Chondrocyte (in vitro differentiated cells): Measurements from ENCODE around the gene ZDHHC23. TPM values are rescaled to one million over a fixed set of nuclear protein-coding genes. Genes with fewer than 3 reads are reported as not detected.

Experiments
- DNase-seq: peaks from one replicate; pipeline ENCODE4 v3.0.0; 2021; ENCODE audit warnings: mixed read lengths, low spot score
- H3K27ac Mint-ChIP-seq: one replicate; pipeline ENCODE4 v1.8.0; 2021; ENCODE audit warnings: mild to moderate bottlenecking, moderate library complexity, mixed read lengths; ENCODE audit not compliant: unreplicated experiment
- H3K27me3 Mint-ChIP-seq: 2 replicates; pipeline ENCODE4 v1.8.0; 2021; ENCODE audit warnings: low read depth, mixed read lengths
- H3K36me3 Mint-ChIP-seq: 2 replicates; pipeline ENCODE4 v1.8.0; 2021; ENCODE audit warnings: low read depth, mixed read lengths
- H3K4me1 Mint-ChIP-seq: 2 replicates; pipeline ENCODE4 v1.8.0; 2021; ENCODE audit warnings: low read depth, mild to moderate bottlenecking, mixed read lengths
- H3K4me3 Mint-ChIP-seq: one replicate; pipeline ENCODE4 v1.8.0; 2021; ENCODE audit warnings: mild to moderate bottlenecking, moderate library complexity, mixed read lengths; ENCODE audit not compliant: unreplicated experiment
- H3K9me3 Mint-ChIP-seq: 2 replicates; pipeline ENCODE4 v1.8.0; 2021; ENCODE audit warnings: low read depth, mixed read lengths
- CTCF ChIP-seq: fragments of 200-600 bp; sonication (generic); IDR thresholded peaks from 2 replicates; pipeline ENCODE4 v1.5.0; 2021; ENCODE audit warnings: antibody characterized with exemption, mild to moderate bottlenecking, moderate library complexity
- total RNA-seq: library from RNA; stranded (reverse); gene quantifications from 3 replicates; pipeline ENCODE4 v1.2.1, GENCODE V29; 2021

Gene ZDHHC23
- total RNA-seq, 1 donor from 2014 or later, result 0.37 TPM

GRCh38 chr3:113968986-113969385 is 21.2 kb downstream of the ZDHHC23 start:
- H3K36me3 Mint-ChIP-seq, result peaks cover 8% of the 10 kb centered on the region
- H3K4me3 Mint-ChIP-seq, result no peak overlapping the region
- H3K27ac Mint-ChIP-seq, result no peak overlapping the region
- peaks cover 48% of the 10 kb centered on the region for H3K9me3 Mint-ChIP-seq
- TF ChIP-seq CTCF, result no peak
- H3K4me1 Mint-ChIP-seq, result no peaks in the 10 kb centered on the region
- no peak for DNase-seq
- H3K27me3 Mint-ChIP-seq, result peaks cover 3% of the 10 kb centered on the region

DNA sequence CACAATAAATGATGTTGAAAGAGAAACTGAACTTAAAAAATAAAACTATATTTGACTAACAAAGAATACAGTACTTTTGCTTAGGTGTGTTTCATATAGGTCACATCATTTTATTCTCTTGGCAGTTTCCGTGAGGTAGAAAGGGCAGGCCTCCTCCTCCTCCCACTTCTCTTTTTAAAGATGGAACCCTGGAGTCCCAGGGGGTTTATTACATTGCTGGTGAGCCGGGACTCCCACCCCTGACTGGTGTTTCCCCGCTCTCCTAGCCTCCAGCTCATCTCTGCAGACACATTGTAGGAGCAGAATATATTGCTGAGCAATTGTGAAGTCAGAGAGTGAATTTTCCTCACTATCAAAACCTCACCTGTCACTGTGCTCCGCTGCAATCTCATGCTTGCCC is 30.0 kb downstream of the ZDHHC23 start:
- peaks cover 19% of the 10 kb centered on the region for H3K9me3 Mint-ChIP-seq
- DNase-seq, result no peak
- no peak for TF ChIP-seq CTCF
- no peak overlapping the region for H3K27ac Mint-ChIP-seq
- peaks cover 27% of the 10 kb centered on the region for H3K36me3 Mint-ChIP-seq
- no peak overlapping the region for H3K4me3 Mint-ChIP-seq
- no peaks in the 10 kb centered on the region for H3K27me3 Mint-ChIP-seq
- no peaks in the 10 kb centered on the region for H3K4me1 Mint-ChIP-seq

GRCh38 chr3:113979916-113980315 is 32.1 kb downstream of the ZDHHC23 start:
- H3K27ac Mint-ChIP-seq, result no peak overlapping the region
- H3K36me3 Mint-ChIP-seq, result peaks cover 19% of the 10 kb centered on the region
- TF ChIP-seq CTCF, result no peak
- DNase-seq, result no peak
- H3K4me3 Mint-ChIP-seq, result no peak overlapping the region
- H3K27me3 Mint-ChIP-seq, result no peaks in the 10 kb centered on the region
- no peaks in the 10 kb centered on the region for H3K4me1 Mint-ChIP-seq
- peaks cover under 1% of the 10 kb centered on the region for H3K9me3 Mint-ChIP-seq

GRCh38 chr3:113981803-113982202 is 34.0 kb downstream of the ZDHHC23 start:
- no peak for DNase-seq
- no peak overlapping the region for H3K4me3 Mint-ChIP-seq
- H3K27ac Mint-ChIP-seq, result no peak overlapping the region
- no peak for TF ChIP-seq CTCF
- H3K36me3 Mint-ChIP-seq, result peaks cover 21% of the 10 kb centered on the region
- H3K4me1 Mint-ChIP-seq, result no peaks in the 10 kb centered on the region
- peaks cover 7% of the 10 kb centered on the region for H3K9me3 Mint-ChIP-seq
- H3K27me3 Mint-ChIP-seq, result no peaks in the 10 kb centered on the region

GRCh38 chr3:113983544-113983943 is 35.7 kb downstream of the ZDHHC23 start:
- H3K27ac Mint-ChIP-seq, result no peak overlapping the region
- H3K36me3 Mint-ChIP-seq, result peaks cover 19% of the 10 kb centered on the region
- peaks cover 10% of the 10 kb centered on the region for H3K9me3 Mint-ChIP-seq
- DNase-seq, result no peak
- no peak for TF ChIP-seq CTCF
- H3K4me1 Mint-ChIP-seq, result no peaks in the 10 kb centered on the region
- H3K27me3 Mint-ChIP-seq, result no peaks in the 10 kb centered on the region
- H3K4me3 Mint-ChIP-seq, result no peak overlapping the region
